Endothelial cell of umbilical vein (primary cell): ENCODE measurements around the gene TSNAXIP1. TPM values are rescaled to one million over a fixed set of nuclear protein-coding genes. Genes with fewer than 3 reads are reported as not detected.

Source experiments
- BruUV-seq: library from RNA; stranded (reverse); fragments of 400-500 nt; replicated peaks from 2 replicates; lab custom pipeline; 2021; lab: Mats Ljungman, UMichigan
- CTCF ChIA-PET: fragments of 300-600, 350-600 bp; sonication (Branson Sonifier 250); formaldehyde crosslinking; loops from one replicate; lab custom pipeline; 2021; ENCODE audit warnings: antibody characterized with exemption, inconsistent platforms; lab: Charles Lee
- POLR2A ChIA-PET: fragments of 300-600, 350-600 bp; sonication (Branson Sonifier 250); formaldehyde crosslinking; loops from one replicate; lab custom pipeline; 2021; ENCODE audit warnings: antibody characterized with exemption, inconsistent platforms; lab: Charles Lee
- DNase-seq: peaks from one replicate; pipeline ENCODE4 v3.0.0-alpha.2; 2011; ENCODE audit warnings: low read depth, low spot score
- FAIRE-seq: peaks from 2 replicates; lab custom pipeline; 2011; peaks lifted over from hg19 to GRCh38; lab: Jason Lieb, UNC
- H2AFZ ChIP-seq: 2 replicates; pipeline ENCODE4 v1.6.0; 2012; ENCODE audit warnings: low read depth, low read length, control low read depth, inconsistent platforms
- H3K27ac ChIP-seq: 2 replicates; pipeline ENCODE4 v1.5.1; 2011; ENCODE audit warnings: low read depth, mild to moderate bottlenecking, control low read depth, low read length, moderate library complexity; ENCODE audit not compliant: insufficient read depth
- H3K27me3 ChIP-seq, 2 experiments: 2 replicates each; pipeline versions ENCODE4 v1.6.0 to v1.6.1; 2011; ENCODE audit warnings: low read length in 2 of 2, mixed read lengths in 1 of 2; ENCODE audit not compliant: control insufficient read depth in 2 of 2, insufficient read depth in 2 of 2
- H3K36me3 ChIP-seq, 2 experiments: 2 replicates in 1 of 2; 3 replicates in 1 of 2; pipeline ENCODE4 v1.5.1; 2011; ENCODE audit warnings: low read length in 2 of 2, mild to moderate bottlenecking in 1 of 2, moderate library complexity in 1 of 2; ENCODE audit not compliant: control insufficient read depth in 2 of 2, insufficient read depth in 2 of 2; ENCODE audit errors: extremely low read depth in 1 of 2
- H3K4me1 ChIP-seq: 3 replicates; pipeline ENCODE4 v1.5.1; 2011; ENCODE audit warnings: mild to moderate bottlenecking, low read length; ENCODE audit not compliant: control insufficient read depth, insufficient read depth; ENCODE audit errors: extremely low read depth
- H3K4me2 ChIP-seq: 2 replicates; pipeline ENCODE4 v1.6.1; 2011; ENCODE audit warnings: low read length, control low read depth, mixed read lengths; ENCODE audit not compliant: insufficient read depth
- H3K4me3 ChIP-seq, 3 experiments: fragments of 200-600 bp in 1 of 3; sonication (generic), shearing (Covaris generic) in 1 of 3; replicated peaks in 1 of 3; 2 replicates each; pipeline ENCODE4 v1.5.1; 2011 to 2016; ENCODE audit warnings: control low read depth in 3 of 3, low read length in 3 of 3, mild to moderate bottlenecking in 2 of 3, inconsistent platforms in 1 of 3, low read depth in 1 of 3, moderate library complexity in 1 of 3; ENCODE audit not compliant: insufficient read depth in 1 of 3
- H3K79me2 ChIP-seq: 2 replicates; pipeline ENCODE4 v1.6.0; 2012; ENCODE audit warnings: low read length, inconsistent platforms; ENCODE audit not compliant: control insufficient read depth, insufficient read depth
- H3K9ac ChIP-seq: replicated peaks from 2 replicates; pipeline ENCODE3; 2011; ENCODE audit warnings: low read length, control low read depth; ENCODE audit not compliant: insufficient read depth; ENCODE audit errors: extremely low read depth
- H3K9me1 ChIP-seq: replicated peaks from 3 replicates; pipeline ENCODE4 v1.6.0; 2011; ENCODE audit warnings: mild to moderate bottlenecking, low read length; ENCODE audit not compliant: control insufficient read depth, insufficient read depth; ENCODE audit errors: extremely low read depth
- H3K9me3 ChIP-seq: replicated peaks from 2 replicates; pipeline ENCODE4 v1.5.1; 2012; ENCODE audit warnings: low read length, inconsistent platforms; ENCODE audit not compliant: control insufficient read depth, insufficient read depth
- H4K20me1 ChIP-seq: replicated peaks from 2 replicates; pipeline ENCODE3; 2011; ENCODE audit warnings: mild to moderate bottlenecking, low read length; ENCODE audit not compliant: control insufficient read depth, insufficient read depth; ENCODE audit errors: extremely low read depth
- EZH2 ChIP-seq: IDR thresholded peaks from 2 replicates; pipeline ENCODE4 v1.6.1; 2012; ENCODE audit warnings: borderline replicate concordance, low read depth, mild to moderate bottlenecking, moderate library complexity, low read length, inconsistent platforms; ENCODE audit not compliant: severe bottlenecking
- FOS ChIP-seq: IDR thresholded peaks from 2 replicates; pipeline ENCODE4 v1.6.1; 2011; ENCODE audit warnings: mild to moderate bottlenecking, low read length, moderate library complexity, borderline replicate concordance; ENCODE audit not compliant: insufficient read depth
- GATA2 ChIP-seq: IDR thresholded peaks from 2 replicates; pipeline ENCODE4 v1.7.0; 2011; ENCODE audit warnings: low read depth, mild to moderate bottlenecking, moderate library complexity, mixed read lengths, low read length; ENCODE audit not compliant: insufficient read length, insufficient read depth
- JUN ChIP-seq: IDR thresholded peaks from 2 replicates; pipeline ENCODE4 v1.6.1; 2011; ENCODE audit warnings: borderline replicate concordance, low read depth; ENCODE audit not compliant: insufficient read length, insufficient read depth
- MAX ChIP-seq: IDR thresholded peaks from 2 replicates; pipeline ENCODE4 v1.6.1; 2011; ENCODE audit not compliant: insufficient read depth, insufficient read length
- MYC ChIP-seq: IDR thresholded peaks from one replicate; pipeline ENCODE4 v1.6.1; 2011; ENCODE audit warnings: mild to moderate bottlenecking, low read depth, low read length
- POLR2A ChIP-seq: IDR thresholded peaks from 2 replicates; pipeline ENCODE4 v1.6.1; 2012; ENCODE audit warnings: low read depth, mild to moderate bottlenecking, control low read depth, low read length
- POLR2AphosphoS5 ChIP-seq: IDR thresholded peaks from 2 replicates; pipeline ENCODE4 v1.6.1; 2012; ENCODE audit warnings: low read depth, mild to moderate bottlenecking, control low read depth, low read length, moderate library complexity; ENCODE audit not compliant: insufficient read depth
- dilution Hi-C: fragments of 300-500 bp; cut with MboI; formaldehyde crosslinking; loops from one replicate; pipeline ENCODE4 v1.15.0; 2019; ENCODE audit warnings: low sequenced_read_pairs; ENCODE audit not compliant: extremely low pct_ligation_motif_present
- intact Hi-C: fragments of 100-400 bp; cut with micrococcal nuclease; formaldehyde crosslinking; loops from one replicate; pipeline ENCODE4 v1.10.0; 2022
- polyA plus RNA-seq, 4 experiments: library from polyadenylated mRNA; depleted of rRNA in 3 of 4; stranded (reverse) in 3 of 4; unstranded in 1 of 4; fragments of >200 nt; gene quantifications; 2 replicates each; pipeline versions ENCODE4 v1.2.1 to v1.2.3, GENCODE V29; 2011 to 2012; ENCODE audit warnings: missing spikeins in 1 of 4
- total RNA-seq: library from RNA; stranded (reverse); gene quantifications from 2 replicates; pipeline ENCODE4 v1.2.3, GENCODE V29; 2021
- TF ChIP-seq, protein P1 (sequence below), 2 donors: IDR thresholded peaks; 1 replicate in 1 of 2; 2 replicates in 1 of 2; pipeline ENCODE4 v1.5.1; 2011; ENCODE audit warnings: low read length in 2 of 2, mild to moderate bottlenecking in 2 of 2, moderate library complexity in 2 of 2, control low read depth in 1 of 2, inconsistent platforms in 1 of 2, low read depth in 1 of 2; ENCODE audit not compliant: insufficient read depth in 1 of 2; ENCODE audit errors: extremely low read depth in 1 of 2

TSNAXIP1 gene
- total and polyA plus RNA-seq, 2 donors (not counting 3 experiments of a cell fraction or from before 2014, with no cell fraction given), result 0.95 to 1.2 TPM

DNA sequence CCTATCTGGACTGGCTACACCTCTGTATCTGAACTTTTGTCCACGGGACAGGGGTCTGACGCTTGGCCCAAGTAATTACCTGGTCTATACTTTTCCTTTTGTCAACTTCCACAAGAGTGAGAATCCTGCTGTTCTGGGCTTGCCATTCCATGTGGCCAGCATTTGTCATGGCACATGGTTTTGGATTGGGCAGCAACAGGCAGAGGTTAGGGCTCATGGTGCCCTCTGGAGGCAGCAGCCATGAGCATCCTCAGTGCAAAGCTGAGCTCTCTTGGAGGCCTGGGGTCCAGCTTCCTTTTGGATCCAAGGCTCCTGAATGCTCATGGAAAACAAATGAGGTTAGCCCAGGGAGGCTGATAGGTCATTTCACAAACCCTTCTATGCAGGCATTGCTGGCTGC is 58.6 kb downstream of the TSNAXIP1 start:
- dilution Hi-C loops (no loop called here), intact Hi-C loops (loop anchor here (1.0 kb wide), 3 partner anchors 22 to 192 kb away; no protein-coding TSS in a partner anchor)
- H2AFZ ChIP-seq, result no peak overlapping the region
- peaks cover 48% of the 10 kb centered on the region for H3K79me2 ChIP-seq
- peak; percentile 40 for DNase-seq
- no peaks in the 10 kb centered on the region for H3K9me3 ChIP-seq
- no peak overlapping the region for H3K9ac ChIP-seq
- ChIA-PET POLR2A (interaction anchor here (0.6 kb wide), 1 partner anchor 309 kb away, joined by 3 read pairs; no protein-coding TSS in a partner anchor), CTCF (interaction anchor here (1.0 to 4.5 kb wide), 5 partner anchors 20 to 344 kb away, joined by 3 to 64 read pairs (median 8); no protein-coding TSS in a partner anchor)
- no peak for FAIRE-seq
- H3K4me1 ChIP-seq, result no peaks in the 10 kb centered on the region
- H3K27me3 ChIP-seq, result no peaks in the 10 kb centered on the region
- H4K20me1 ChIP-seq, result peaks cover 2% of the 10 kb centered on the region
- no peak overlapping the region for H3K27ac ChIP-seq
- H3K9me1 ChIP-seq, result no peaks in the 10 kb centered on the region
- H3K4me3 ChIP-seq, result no peak overlapping the region
- peaks cover 18 to 47% of the 10 kb centered on the region in 2 experiments for H3K36me3 ChIP-seq
- no peak overlapping the region for H3K4me2 ChIP-seq
- no TSS peak for BruUV-seq
- TF ChIP-seq EZH2, result no peak
- no peak for TF ChIP-seq FOS
- TF ChIP-seq GATA2, result no peak
- TF ChIP-seq JUN, result no peak
- TF ChIP-seq MAX, result peak; percentile 63
- no peak for TF ChIP-seq POLR2AphosphoS5
- TF ChIP-seq POLR2A, result no peak
- TF ChIP-seq, protein P1, sequence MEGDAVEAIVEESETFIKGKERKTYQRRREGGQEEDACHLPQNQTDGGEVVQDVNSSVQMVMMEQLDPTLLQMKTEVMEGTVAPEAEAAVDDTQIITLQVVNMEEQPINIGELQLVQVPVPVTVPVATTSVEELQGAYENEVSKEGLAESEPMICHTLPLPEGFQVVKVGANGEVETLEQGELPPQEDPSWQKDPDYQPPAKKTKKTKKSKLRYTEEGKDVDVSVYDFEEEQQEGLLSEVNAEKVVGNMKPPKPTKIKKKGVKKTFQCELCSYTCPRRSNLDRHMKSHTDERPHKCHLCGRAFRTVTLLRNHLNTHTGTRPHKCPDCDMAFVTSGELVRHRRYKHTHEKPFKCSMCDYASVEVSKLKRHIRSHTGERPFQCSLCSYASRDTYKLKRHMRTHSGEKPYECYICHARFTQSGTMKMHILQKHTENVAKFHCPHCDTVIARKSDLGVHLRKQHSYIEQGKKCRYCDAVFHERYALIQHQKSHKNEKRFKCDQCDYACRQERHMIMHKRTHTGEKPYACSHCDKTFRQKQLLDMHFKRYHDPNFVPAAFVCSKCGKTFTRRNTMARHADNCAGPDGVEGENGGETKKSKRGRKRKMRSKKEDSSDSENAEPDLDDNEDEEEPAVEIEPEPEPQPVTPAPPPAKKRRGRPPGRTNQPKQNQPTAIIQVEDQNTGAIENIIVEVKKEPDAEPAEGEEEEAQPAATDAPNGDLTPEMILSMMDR (IDR thresholded peaks at IDR 0.05; ENCODE audit: extremely low read depth in 1 of 2, insufficient read depth in 1 of 2, low read depth in 1 of 2, low read length in 2 of 2), result peak; percentile 30 to 57
- peak; percentile 9 for TF ChIP-seq MYC
